GM21360 (cell line): ENCODE measurements around the gene ME3.

ENCODE experiments used
- ATAC-seq: cut with Tn5 transposase; IDR thresholded peaks from one replicate; pipeline ENCODE4 v1.9.1; 2021; ENCODE audit warnings: mild to moderate bottlenecking, moderate library complexity; ENCODE audit not compliant: unreplicated experiment

Gene ME3

DNA sequence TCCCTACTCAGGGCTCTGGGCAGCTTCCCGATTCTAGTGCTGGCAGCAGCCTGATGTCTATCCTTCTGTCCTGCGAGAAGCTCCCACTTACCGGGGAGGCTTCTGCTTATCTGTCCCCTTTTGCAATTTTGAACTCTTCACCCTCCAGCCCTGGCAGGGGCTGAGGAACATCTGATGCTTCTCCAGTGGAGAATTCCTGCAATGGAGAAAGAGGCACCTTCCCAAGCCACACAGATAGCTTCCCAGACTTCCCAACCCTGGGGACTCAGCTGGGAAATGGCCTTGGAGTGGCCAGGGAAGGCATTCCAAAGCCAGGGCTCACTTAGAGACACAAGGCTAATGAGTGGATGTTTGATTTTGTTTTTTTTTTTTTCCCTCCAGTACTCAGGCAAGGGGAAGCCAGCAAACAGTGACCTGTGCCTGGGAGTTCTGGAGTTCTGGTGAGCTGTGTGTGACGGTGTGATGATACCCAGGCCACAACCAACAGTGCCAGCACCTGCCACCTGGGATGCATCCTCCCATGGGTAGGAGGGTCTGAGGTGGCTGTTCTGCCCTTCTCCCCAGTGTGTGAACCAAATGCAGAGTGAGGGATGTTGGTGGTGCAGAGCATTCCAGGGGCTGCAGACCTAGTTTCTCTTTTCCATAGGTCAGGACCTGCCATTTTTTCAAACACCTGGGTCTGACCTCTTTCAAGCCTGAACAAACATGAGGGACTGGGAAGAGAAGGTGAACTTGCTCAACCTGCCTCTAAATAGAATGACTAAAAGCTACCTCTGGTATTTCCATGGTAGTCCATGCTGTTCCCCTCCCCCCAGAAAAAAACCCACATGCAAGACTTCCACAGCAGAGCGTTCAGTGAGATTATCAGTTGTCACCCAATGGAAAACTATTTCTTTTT, 202.7 kb downstream of the ME3 start:
- ATAC-seq: no peak

DNA sequence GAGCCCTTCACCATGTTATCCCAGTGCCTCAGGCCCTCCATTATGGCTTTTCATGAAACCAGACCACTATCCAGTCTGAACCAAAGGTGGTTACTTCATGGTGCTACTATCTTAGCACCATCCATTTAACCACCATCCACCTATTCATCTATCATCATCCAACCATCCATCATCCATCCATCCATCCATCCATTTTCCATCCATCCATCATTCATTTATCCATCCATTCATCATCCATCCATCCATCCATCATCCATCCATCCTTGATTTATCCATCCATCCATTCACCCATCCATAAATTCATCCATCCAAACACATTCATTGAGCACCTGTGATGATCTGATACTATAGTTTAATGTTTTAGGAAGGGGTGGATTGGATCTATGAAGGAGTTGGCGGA, 204.2 kb downstream of the ME3 start:
- ATAC-seq: no peak

DNA sequence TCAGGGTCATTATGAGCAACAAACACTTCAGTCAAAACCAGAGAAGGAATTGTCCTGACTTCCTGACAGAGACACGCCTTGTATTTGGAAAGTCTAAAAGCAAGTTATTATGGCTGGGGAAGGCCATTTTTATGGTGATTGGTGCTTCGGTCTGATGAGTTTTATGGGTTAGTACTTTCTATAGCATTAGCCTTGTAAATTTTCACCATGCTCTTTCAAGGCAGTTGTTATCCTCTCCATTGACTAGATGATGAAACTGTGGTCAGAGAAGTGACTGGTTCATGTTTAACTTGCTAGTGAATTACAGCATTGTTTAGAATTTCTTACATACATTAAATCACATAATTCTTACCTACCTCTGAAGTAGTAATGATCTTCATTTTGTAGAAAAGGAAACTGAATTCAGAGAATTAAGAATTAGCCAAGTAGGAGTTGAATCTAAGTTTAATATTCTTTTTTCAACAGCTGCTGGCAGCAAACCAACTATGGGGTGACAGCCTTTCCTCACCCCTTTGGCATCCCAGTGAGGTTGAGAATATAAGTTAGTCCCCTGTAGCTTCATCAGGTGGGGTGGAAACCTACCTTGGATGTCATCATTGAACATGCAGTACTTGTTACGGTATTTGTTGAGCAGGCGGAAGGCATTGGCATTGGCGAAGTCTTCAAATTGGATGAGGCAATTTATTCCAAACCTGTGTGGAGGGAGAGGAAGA, 207.8 kb downstream of the ME3 start:
- ATAC-seq: no peak

DNA sequence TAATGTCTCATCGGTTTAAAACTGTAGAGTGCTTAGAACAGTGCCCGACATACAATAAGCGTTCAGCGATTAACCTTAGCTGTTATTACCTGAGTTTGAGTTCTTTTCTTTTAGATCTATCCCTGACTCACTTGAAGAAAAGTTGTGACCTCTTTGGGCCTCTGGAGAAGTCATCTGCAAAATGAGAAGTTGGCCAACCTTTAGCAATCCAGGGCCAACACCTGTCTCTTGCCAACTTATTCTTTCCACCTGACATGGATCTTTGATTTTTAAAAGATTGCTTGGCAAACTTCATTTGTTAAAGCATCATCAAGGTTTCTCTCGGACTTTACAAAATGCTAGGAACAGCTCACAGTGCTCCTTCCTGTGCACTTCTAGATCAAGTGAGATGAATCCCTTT, 208.5 kb downstream of the ME3 start:
- ATAC-seq: no peak

DNA sequence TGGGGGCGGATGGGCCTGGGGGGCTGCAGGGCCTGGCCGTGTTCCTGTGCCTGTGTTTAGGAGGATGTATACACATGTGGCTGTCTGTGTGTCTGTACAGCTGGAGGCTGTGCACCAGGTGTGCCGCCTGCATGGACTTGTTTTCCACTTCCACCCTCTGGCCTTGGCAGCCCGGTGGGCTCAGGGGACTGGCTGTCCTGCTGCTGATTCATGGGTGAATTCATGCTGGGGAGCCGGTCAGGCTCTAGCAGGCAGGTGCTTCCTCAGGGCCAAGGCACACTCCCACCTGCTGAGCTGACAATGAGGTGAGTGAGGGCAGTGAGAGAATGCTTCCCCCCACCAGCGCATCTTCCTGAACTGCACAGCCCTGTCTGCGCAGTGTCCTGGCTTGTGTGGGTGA, 209.3 kb downstream of the ME3 start:
- ATAC-seq: no peak

DNA sequence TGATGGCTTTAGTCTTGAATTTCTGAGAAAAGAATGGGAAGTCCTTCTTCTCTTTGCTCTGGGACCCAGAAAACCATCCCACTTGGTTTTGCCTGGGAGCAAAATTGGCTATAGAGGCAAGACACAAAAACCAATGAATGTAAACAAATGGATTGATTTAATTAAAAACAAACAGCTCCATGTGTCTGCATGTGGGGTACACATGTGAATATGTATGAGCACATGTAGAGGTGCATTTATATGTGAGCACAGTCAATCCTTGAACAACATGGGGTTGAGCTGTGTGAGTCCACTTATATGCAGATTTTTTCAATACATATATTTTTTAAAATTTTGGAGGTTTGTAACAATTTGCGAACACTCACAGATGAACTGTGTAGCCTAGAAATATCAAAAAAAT, 210.5 kb downstream of the ME3 start:
- no peak for ATAC-seq

DNA sequence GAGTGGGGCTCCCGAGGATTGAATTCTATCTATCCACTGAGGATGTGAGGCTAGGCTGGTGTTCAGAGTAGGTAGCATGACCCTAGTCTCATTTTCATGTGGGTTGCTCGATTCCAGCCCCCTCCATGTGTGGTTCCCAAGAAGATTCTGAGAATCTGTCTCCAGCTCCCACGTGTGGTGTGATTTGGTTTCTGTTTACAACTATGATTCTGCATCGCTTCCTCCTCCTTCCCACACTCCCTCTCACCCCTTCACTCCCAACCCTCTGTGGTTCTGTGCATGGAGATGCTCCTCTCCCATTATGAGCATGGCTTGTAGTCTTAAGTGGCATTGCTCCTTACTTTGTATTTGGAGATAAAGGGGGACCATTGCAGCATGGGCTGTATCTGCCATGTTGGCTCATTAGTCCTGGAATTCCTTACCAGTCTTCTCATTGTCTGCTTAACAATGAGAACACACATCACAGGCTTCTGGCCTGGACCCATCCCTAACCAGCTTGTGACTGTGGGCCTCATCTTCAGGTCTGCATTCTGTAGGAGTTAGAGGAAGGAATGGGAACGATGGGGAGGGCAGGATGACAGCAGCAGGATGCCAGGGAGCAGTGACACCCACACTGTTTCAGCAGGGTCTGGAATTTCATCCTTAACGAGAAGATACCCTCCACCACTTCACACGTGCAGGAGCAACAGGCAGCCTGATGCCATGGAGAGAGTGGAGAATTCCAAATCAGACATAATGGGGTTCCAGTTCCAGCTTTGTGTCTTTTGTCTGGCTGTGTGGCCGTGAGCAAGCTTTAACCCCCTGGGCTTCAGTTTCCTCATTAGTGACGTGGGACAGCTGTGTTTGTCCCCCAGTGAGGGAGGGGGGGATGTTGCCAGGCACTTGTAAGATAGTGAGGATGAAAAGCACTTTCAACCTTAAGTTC, 211.7 kb downstream of the ME3 start:
- ATAC-seq: no peak

DNA sequence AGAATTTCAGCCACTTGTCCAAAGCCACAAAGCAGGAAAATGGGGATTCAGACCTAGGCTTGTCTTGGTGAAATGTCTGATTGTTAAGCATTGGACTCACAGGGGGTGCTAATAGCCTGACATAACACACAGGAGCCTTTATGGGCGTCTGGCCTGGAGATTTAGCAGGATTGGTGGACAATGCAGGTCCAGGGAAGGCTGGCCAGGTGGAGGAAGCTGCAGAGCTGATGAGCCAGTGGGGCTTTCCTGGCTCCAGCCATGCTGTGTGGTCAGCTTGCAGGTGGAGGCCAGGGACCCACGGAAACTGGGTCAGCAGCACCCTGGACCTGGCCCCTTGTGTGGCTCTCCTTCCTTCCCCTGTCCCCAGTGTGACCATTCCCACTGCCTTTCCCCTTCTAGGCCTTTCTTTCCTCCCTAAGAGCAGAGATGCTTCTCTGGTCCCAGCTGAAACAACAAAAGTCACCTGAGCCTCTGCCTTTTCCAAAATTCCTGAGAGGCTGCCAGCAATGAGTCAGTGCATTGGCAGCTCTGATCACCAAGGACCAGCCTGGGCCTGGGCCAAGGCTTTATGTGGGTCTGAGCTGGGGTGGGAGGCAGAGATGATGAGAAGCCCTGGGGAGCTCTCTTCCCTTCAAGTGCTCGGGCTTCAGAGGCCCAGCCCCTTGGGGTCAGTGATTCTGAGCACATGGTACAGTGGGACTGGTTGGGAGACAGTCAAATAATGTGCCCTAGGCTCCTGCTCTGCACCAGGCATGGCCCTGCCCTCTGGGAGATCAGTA, 212.5 kb downstream of the ME3 start:
- no peak for ATAC-seq

DNA sequence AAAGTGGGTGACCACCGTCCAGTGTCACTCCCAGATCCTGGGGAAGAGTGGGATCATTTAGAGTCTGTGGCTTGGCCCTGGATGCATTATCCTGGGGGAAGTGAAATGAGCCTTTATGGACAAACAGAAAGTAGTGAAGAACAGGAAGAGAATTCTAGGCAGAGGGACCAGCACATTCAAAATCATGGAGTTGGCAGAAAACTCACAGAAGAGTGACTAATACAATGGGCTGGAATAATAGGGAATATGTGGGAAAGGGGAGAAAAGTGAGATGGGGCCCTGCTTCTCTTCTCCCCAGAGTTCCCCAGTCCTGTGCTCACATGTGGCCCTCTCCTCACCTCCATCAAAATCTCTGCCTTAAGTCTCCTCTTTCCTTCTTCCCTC, 213.4 kb downstream of the ME3 start:
- ATAC-seq: no peak

DNA sequence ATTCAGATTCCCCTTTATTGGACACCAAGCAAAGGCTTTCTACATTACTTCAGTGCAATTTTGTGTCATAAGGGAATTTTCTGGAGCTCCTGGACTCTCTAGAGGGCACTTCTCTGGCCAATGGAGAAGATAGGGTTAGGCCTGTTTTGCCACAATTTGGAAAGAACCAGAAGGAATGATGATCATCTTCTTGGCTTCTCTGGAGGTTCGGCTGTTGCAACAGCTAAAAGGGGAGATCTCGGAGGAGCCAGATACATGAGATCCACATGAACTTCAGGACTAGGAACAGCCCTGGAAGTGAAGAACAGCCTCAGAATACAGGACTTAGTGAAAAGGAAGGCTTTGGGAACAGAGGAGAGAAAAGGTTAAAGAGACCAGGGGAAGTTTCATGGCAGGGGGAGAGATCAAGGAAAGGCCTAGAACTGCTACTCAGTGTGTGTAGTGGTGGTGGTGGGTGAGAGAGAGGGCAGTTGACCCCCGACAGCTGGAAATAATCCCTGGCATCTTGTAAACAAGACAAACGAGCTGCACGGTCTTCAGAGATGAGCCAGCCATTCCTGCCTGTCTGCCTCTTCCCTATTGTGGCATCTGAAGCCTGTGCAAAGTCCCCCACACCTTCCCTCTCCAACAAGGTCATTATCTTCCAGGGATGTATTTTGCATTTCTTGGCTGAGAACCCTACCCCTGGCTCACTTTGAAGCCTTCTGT, 214.0 kb downstream of the ME3 start:
- ATAC-seq: no peak

DNA sequence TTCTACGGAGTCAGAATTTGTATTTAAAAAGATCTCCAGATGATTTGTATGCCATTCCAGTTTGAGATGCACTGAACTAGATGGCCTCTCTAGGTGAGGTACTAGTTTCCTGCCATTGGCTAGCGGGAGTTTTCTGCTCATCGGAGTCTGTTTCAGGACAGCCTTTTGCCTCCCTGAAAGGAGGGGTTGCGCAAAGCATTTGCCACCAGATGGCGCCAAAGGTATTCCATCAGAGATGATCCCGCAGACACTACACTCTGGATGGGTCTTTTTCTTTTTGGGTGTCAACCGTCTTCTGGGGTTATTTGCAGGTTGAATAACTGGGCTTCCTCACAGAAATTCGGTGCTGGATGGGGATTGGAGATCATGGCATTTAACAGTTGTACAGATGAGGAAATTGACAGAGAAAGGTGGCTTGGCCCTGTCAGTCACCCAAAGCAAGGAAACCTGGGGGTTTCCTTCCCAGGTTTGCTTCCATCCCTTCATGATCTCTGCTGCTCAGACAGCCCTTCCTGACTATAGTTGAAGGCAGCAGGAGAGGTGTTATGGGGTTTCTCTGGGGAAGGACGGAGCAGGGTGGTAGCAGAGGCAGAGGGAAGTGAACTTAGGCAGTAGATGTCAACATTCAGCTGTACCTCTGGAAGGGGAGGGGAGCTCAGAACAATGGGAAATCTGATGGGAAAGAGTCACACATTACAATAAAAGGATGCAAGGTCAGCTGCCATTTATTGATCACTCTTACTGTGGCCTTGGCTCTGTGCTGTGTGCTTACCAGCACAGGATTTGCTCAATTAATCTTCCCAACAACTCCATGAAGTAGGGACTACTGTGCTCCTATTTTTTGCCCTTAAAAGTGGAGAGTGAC, 216.1 kb downstream of the ME3 start:
- peak; percentile 77 for ATAC-seq

DNA sequence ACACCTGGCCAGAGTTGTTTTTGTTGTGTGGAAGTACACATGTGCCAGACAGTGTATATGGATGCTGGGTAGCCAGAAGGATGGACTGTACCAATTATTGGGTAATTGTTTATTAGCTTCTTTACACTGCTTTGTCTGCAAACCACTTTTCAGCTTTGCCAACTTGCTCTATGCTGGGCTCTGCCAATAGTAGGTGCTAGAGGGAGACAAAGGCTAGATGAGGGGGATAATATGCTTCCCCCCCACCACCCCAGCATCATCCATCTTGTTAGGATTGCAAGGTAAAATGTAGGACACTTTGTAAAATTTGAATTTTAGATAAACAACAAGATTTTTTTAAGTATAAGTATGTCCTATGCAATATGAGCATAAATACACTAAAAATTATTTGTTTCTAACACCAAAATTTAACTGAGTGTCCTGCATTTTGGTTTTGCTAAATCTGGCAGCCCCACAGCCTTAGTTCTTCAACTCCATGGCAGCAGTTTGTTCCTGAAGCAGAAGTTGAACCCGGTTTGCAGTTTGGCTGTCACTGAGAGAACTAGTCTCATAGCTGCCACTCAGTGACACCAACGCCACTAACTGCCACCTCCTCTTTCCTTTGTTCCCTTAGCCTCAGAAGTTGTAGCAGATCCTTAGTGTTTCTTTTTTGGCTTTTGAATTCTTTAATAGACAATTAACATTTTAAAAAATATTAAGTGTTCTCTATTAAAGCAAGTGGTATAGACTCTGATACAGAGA, 219.0 kb downstream of the ME3 start:
- ATAC-seq: no peak

DNA sequence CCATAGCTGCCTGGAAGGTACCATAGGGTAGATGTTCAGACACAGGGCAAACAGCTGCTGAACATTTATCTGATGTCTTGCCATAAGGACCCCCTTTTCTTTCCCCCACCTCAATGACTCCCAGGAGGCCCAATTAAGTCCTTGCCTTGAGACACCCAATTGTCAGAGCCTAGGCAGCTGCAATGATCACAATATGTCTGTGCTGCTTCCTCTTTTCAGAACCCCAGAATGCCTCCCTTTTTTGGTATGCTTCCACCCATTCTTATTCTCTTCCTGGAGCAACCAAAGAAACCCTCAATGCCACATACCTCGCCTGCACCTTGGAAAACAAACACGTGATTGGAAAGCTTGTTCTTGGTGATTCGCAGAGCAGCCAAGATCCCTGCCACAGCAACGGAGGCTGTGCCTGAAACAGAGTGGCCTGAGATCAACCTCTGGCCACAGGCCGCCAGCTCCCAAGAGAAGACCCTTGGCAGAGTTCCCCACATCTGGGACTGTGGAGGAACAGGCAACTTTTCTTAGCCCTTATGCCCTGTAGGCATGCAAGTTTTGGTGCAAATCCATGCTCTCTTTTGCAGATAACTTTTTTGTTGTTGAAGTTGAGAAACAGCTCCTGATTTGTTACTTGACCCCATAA, 222.3 kb downstream of the ME3 start:
- no peak for ATAC-seq

DNA sequence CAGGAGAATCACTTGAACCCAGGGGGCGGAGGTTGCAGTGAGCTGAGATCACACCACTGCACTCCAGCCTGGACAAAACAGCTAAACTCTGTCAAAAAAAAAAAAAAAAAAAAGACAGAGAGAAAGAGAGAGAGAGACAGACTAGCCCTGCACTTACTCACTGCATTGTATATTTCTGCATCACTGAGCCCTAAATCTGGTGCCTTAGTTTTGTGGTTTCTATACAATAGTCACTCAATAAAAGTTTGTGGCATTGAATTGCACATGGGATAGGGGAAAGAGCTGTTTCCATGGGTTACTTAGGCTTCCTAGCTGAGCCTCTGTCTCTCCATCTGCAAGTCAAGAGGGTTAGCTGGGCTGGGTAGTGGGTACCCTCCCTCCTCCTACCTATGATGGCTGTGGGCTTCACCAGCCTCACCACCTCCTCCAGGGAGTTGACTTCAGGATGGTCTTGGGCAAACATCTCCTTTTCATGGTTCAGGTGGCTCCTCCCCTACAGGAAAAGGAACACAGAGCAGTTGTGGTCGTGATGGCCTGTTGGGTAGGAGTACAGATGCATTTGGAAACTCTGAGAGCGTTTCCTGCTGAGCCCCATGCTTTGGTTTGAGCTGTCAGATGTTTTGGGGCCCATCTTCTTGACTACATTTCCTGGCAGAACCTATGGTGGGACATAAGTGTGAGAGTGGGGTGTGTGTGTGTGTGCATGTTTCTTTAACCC, 224.5 kb downstream of the ME3 start:
- ATAC-seq: no peak

DNA sequence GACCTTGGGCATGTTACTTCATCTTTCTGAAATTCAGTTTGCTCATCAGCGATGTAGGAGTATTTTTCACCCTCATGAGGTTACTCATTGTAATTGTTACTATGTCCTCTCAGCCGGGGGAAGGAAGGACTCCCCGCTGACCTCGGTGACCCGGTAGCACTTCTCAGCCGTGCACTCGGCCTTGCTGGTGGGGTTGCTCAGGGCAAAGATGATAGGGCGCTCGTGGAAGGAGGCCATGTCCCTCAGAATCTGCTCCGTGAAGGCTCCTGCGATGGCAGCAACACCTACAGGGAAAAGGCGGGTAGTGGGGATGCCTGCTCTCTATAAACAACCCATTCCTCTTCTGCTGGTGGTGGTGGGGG, 225.5 kb downstream of the ME3 start:
- ATAC-seq: no peak

DNA sequence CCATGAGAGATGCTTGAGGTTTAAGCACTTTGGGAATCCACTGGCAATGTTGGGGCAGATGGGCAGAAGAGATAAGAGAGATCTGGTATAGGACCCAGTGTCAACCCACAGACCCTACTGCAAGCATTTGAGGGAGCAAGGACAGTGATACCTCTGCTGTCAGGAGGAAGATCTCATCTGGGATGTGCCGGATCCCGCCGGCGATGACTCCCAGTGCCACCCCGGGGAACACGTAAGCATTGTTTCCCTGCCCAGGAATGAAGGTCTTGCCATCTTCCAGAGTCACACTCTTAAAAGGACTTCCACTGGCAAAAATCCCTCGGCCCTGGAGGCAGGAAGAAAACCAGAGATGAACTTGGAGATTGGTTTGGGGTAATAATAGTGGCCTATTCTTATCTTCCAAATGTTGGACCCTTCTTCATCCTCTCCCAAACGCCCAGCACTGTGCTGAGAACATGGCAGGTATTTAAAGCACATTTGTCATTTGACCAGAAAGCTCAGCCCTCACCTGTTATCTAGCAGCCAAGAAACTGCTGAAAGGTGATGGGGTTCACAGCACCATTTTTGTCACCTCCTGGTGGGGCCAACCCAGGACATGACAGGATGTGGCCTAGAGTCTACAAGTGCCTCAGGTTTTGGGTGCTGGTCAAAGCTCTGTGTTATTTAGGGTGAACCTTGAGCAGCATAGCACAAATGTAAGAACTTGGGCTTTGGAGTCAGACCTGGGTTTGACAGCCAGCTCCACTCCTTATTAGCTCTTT, 226.1 kb downstream of the ME3 start:
- ATAC-seq: no peak

DNA sequence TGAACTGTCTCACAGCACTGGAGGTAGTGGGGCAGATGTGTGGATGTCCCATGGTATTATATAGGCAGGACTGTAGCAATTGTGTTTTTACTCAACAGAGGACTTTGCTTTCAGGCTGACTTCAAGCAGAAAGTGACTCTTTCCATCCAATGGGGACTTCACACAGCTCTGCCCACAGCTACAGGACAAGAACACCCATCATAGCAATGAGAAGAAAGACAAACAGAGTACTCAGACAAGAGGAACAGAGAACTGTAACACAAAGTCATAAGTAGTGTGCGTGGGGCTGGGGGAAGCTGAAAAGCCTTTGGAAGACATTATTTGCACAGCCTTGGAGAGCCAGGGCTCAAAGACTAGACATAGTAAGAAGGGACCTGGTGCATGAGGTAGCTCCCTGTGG, 227.4 kb downstream of the ME3 start:
- ATAC-seq: no peak
